GM12878 (cell line): ENCODE measurements around the gene PLXND1.

ENCODE experiments used
- IRF3 ChIP-seq: fragments of 450-650 bp; IDR thresholded peaks from 2 replicates; pipeline ENCODE4 v1.6.1; 2014; ENCODE audit warnings: mild to moderate bottlenecking
- POLR2AphosphoS5 ChIP-seq: IDR thresholded peaks from 2 replicates; pipeline ENCODE4 v1.6.1; 2011; ENCODE audit warnings: mild to moderate bottlenecking, low read length, inconsistent platforms
- SKIL ChIP-seq: fragments of 450-650 bp; IDR thresholded peaks from 2 replicates; pipeline ENCODE4 v1.6.1; 2017; ENCODE audit warnings: mild to moderate bottlenecking, low read depth, inconsistent platforms; ENCODE audit not compliant: poor library complexity, severe bottlenecking

GRCh38 chr3:129596194-129597086 lies 10.0 kb downstream of the PLXND1 start:
- no peak for TF ChIP-seq SKIL
- TF ChIP-seq IRF3: no peak
- TF ChIP-seq POLR2AphosphoS5: no peak
